ENCODE measurements around the gene LRMDA. TPM values are rescaled to one million over a fixed set of nuclear protein-coding genes. Genes with fewer than 3 reads are reported as not detected.

LRMDA gene
- total RNA-seq, 1 experiment from 2014 or later = 4.8 TPM

DNA sequence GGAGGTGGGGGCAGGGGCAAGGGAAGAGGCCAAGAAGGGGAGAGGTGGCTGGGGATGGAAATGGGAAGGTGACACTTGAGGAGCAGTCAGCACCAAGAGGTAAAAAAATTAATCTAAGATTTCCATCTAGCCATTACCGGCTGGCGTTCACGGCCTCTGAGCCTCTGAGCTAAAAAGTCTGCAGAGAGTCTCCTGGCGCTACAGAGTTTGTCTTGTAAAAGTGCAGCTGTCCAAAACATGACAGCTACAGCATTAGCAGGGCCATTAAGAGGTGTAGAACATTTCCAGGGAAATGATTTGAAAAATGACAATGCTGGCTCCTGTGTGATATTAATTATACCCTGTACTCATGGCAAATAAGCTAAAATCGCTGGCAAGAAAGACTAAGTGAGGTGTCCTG lies 167.6 kb downstream of the LRMDA start:
- ChIA-PET CTCF (no interaction called here), POLR2A (no interaction called here), RAD21 (ENCODE audit: low non-redundant PET in 1 of 2, low total read pairs in 2 of 2, uncharacterized antibody in 2 of 2, unreplicated experiment in 2 of 2) (no interaction called here)
- H4K20me1 ChIP-seq (ENCODE audit: insufficient read depth) = no peaks in the 10 kb centered on the region
- H3K36me3 ChIP-seq (ENCODE audit: control insufficient read depth in 1 of 2, insufficient read depth in 2 of 2, low read length in 2 of 2) = no peaks in the 10 kb centered on the region
- H3K9me2 ChIP-seq (ENCODE audit: insufficient read depth) = no peaks in the 10 kb centered on the region
- H2AFZ ChIP-seq (ENCODE audit: low read depth, low read length, poor library complexity, severe bottlenecking) = no peak overlapping the region
- no peaks in the 10 kb centered on the region for H3K9me3 ChIP-seq (ENCODE audit: control insufficient read depth in 1 of 2, insufficient read depth in 1 of 2, low read depth in 1 of 2, low read length in 2 of 2)
- TF ChIP-seq EZH2phosphoT487 (IDR thresholded peaks at IDR 0.05; ENCODE audit: borderline replicate concordance) (no peak), YY1 (IDR thresholded peaks at IDR 0.05; ENCODE audit: extremely low read depth, insufficient replicate concordance, low read depth, low read length) (no peak), CEBPB (IDR thresholded peaks at IDR 0.05; ENCODE audit: low read depth) (no peak), ELF1 (IDR thresholded peaks at IDR 0.05; ENCODE audit: borderline replicate concordance, low read depth) (no peak), JUND (IDR thresholded peaks at IDR 0.05) (no peak), SRF (IDR thresholded peaks at IDR 0.05; ENCODE audit: low read depth) (no peak), TCF7L2 (IDR thresholded peaks at IDR 0.05; ENCODE audit: borderline replicate concordance, extremely low read depth, insufficient read depth, insufficient read length) (no peak)
- TF ChIP-seq, protein P1, sequence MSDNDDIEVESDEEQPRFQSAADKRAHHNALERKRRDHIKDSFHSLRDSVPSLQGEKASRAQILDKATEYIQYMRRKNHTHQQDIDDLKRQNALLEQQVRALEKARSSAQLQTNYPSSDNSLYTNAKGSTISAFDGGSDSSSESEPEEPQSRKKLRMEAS (IDR thresholded peaks at IDR 0.05) = no peak
- no peak overlapping the region for H3K27ac ChIP-seq (ENCODE audit: low read depth, low read length)
- intact Hi-C loops (cut with micrococcal nuclease) = no loop called here
- H3K79me2 ChIP-seq (ENCODE audit: insufficient read depth, low read length) = no peaks in the 10 kb centered on the region
- ATAC-seq (no peak), DNase-seq (ENCODE audit: low read depth, low spot score) (no peak)
- no peak overlapping the region for H3K4me3 ChIP-seq (replicated peaks in 1 of 2; ENCODE audit: low read depth in 1 of 2, low read length in 2 of 2)
- no peak overlapping the region for H3K9ac ChIP-seq (ENCODE audit: low read length)
- H3K4me1 ChIP-seq (ENCODE audit: control insufficient read depth in 1 of 2, insufficient read depth in 2 of 2, low read length in 2 of 2) = no peaks in the 10 kb centered on the region
- H3K4me2 ChIP-seq (ENCODE audit: low read length) = no peak overlapping the region
- peaks cover 6% of the 10 kb centered on the region; the same call in 1 of the 2 replicates for H3K27me3 ChIP-seq (ENCODE audit: insufficient read depth, low read length)
- BruUV-seq (replicated peaks) = no TSS peak

DNA sequence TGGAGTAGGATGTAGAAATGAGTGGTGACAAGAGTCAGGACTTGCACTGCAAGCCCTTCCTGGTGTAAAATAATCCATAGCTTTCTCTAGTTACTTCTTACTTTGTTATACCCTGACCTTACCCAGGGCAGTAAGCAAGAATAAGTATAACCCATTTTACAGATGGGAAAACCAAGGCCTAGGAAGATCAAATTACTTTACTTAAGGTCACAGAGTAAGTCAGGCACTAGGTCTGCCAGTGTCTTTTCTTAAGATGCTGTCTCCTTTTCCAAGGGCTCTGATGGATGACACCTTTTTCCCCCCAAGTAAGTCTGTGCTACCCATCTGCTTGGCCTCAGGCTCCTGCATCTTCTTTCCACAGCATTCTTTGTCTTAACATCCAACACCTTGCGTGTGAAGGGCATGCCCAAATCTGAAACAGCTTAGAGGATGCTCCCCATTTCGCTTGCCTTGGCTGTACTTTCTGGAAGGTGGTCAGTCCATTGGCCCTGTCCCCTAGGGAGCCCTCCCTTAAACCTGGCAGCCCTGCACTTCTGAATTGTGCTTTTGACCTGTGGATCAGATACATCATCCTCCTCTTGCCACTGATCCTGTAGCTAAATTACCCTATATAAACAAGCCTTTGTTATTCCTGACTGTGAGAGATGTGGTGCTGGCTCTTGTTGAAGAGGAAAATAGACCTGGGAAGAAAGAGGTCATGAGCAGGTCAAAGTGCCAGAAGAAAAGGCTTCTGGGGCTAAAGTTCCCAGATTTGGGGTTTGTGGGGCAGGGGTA lies 168.6 kb downstream of the LRMDA start:
- ChIA-PET POLR2A (no interaction called here), CTCF (no interaction called here), RAD21 (ENCODE audit: low non-redundant PET in 1 of 2, low total read pairs in 2 of 2, uncharacterized antibody in 2 of 2, unreplicated experiment in 2 of 2) (no interaction called here)
- Histone ChIP-seq H4K20me1 (ENCODE audit: insufficient read depth) (no peaks in the 10 kb centered on the region), H3K27ac (ENCODE audit: low read depth, low read length) (no peak overlapping the region), H3K79me2 (ENCODE audit: insufficient read depth, low read length) (no peaks in the 10 kb centered on the region), H3K4me1 (ENCODE audit: control insufficient read depth in 1 of 2, insufficient read depth in 2 of 2, low read length in 2 of 2) (no peaks in the 10 kb centered on the region), H3K4me3 (replicated peaks in 1 of 2; ENCODE audit: low read depth in 1 of 2, low read length in 2 of 2) (no peak overlapping the region), H3K9me3 (ENCODE audit: control insufficient read depth in 1 of 2, insufficient read depth in 1 of 2, low read depth in 1 of 2, low read length in 2 of 2) (no peaks in the 10 kb centered on the region), H3K36me3 (ENCODE audit: control insufficient read depth in 1 of 2, insufficient read depth in 2 of 2, low read length in 2 of 2) (no peaks in the 10 kb centered on the region), H2AFZ (ENCODE audit: low read depth, low read length, poor library complexity, severe bottlenecking) (no peak overlapping the region), H3K9me2 (ENCODE audit: insufficient read depth) (no peaks in the 10 kb centered on the region), H3K27me3 (ENCODE audit: insufficient read depth, low read length) (peaks cover 12% of the 10 kb centered on the region; the same call in 1 of the 2 replicates), H3K4me2 (ENCODE audit: low read length) (no peak overlapping the region), H3K9ac (ENCODE audit: low read length) (no peak overlapping the region)
- DNase-seq (ENCODE audit: low read depth, low spot score) (no peak), ATAC-seq (no peak)
- no TSS peak for BruUV-seq (replicated peaks)
- intact Hi-C loops (cut with micrococcal nuclease) = no loop called here
- TF ChIP-seq, protein P2, sequence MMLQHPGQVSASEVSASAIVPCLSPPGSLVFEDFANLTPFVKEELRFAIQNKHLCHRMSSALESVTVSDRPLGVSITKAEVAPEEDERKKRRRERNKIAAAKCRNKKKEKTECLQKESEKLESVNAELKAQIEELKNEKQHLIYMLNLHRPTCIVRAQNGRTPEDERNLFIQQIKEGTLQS (IDR thresholded peaks at IDR 0.05) = no peak
- TF ChIP-seq, protein P3, sequence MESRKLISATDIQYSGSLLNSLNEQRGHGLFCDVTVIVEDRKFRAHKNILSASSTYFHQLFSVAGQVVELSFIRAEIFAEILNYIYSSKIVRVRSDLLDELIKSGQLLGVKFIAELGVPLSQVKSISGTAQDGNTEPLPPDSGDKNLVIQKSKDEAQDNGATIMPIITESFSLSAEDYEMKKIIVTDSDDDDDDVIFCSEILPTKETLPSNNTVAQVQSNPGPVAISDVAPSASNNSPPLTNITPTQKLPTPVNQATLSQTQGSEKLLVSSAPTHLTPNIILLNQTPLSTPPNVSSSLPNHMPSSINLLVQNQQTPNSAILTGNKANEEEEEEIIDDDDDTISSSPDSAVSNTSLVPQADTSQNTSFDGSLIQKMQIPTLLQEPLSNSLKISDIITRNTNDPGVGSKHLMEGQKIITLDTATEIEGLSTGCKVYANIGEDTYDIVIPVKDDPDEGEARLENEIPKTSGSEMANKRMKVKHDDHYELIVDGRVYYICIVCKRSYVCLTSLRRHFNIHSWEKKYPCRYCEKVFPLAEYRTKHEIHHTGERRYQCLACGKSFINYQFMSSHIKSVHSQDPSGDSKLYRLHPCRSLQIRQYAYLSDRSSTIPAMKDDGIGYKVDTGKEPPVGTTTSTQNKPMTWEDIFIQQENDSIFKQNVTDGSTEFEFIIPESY (IDR thresholded peaks at IDR 0.05; ENCODE audit: extremely low read depth, insufficient replicate concordance, low read length) = no peak
- TF ChIP-seq TCF7L2 (IDR thresholded peaks at IDR 0.05; ENCODE audit: borderline replicate concordance, extremely low read depth, insufficient read depth, insufficient read length) (no peak), EZH2phosphoT487 (IDR thresholded peaks at IDR 0.05; ENCODE audit: borderline replicate concordance) (no peak), CBX3 (IDR thresholded peaks at IDR 0.05; ENCODE audit: low read depth) (no peak), ELF1 (IDR thresholded peaks at IDR 0.05; ENCODE audit: borderline replicate concordance, low read depth) (no peak), SRF (IDR thresholded peaks at IDR 0.05; ENCODE audit: low read depth) (no peak), YY1 (IDR thresholded peaks at IDR 0.05; ENCODE audit: extremely low read depth, insufficient replicate concordance, low read depth, low read length) (no peak), CEBPB (IDR thresholded peaks at IDR 0.05; ENCODE audit: low read depth) (no peak)
- TF ChIP-seq, protein P4, sequence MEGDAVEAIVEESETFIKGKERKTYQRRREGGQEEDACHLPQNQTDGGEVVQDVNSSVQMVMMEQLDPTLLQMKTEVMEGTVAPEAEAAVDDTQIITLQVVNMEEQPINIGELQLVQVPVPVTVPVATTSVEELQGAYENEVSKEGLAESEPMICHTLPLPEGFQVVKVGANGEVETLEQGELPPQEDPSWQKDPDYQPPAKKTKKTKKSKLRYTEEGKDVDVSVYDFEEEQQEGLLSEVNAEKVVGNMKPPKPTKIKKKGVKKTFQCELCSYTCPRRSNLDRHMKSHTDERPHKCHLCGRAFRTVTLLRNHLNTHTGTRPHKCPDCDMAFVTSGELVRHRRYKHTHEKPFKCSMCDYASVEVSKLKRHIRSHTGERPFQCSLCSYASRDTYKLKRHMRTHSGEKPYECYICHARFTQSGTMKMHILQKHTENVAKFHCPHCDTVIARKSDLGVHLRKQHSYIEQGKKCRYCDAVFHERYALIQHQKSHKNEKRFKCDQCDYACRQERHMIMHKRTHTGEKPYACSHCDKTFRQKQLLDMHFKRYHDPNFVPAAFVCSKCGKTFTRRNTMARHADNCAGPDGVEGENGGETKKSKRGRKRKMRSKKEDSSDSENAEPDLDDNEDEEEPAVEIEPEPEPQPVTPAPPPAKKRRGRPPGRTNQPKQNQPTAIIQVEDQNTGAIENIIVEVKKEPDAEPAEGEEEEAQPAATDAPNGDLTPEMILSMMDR (IDR thresholded peaks at IDR 0.05 in 2 of 3, conservative IDR thresholded peaks at IDR 0.05 in 1 of 3; ENCODE audit: borderline replicate concordance in 1 of 3, insufficient read depth in 1 of 3, low read depth in 2 of 3, low read length in 2 of 3) = no peak

Measured in HCT116 (cell line).